Kidney (tissue), 14 donors: Measurements from ENCODE around the gene U2AF1L4. TPM values are rescaled to one million over a fixed set of nuclear protein-coding genes. Genes with fewer than 3 reads are reported as not detected.

Experiments used
- DNase-seq, 5 donors: peaks; one replicate each; pipeline ENCODE4 v3.0.0-alpha.2; 2013 to 2020
- FAIRE-seq: peaks from 2 replicates; lab custom pipeline; 2012; peaks lifted over from hg19 to GRCh38; lab: Jason Lieb, UNC
- H3K27ac ChIP-seq, 2 donors: one replicate each; pipeline ENCODE4 v1.7.0; 2013; ENCODE audit warnings: low read depth in 2 of 2, low read length in 2 of 2, inconsistent platforms in 1 of 2
- H3K27me3 ChIP-seq: one replicate; pipeline ENCODE4 v1.7.1; 2013; ENCODE audit warnings: low read length, inconsistent platforms; ENCODE audit not compliant: control insufficient read depth, insufficient read depth
- H3K36me3 ChIP-seq, 3 donors: one replicate each; pipeline versions ENCODE4 v1.7.0 to v1.7.1; 2013; ENCODE audit warnings: low read length in 3 of 3, control low read depth in 1 of 3, inconsistent platforms in 1 of 3; ENCODE audit not compliant: insufficient read depth in 3 of 3, control insufficient read depth in 2 of 3
- H3K4me1 ChIP-seq, 3 donors: one replicate each; pipeline versions ENCODE4 v1.7.0 to v1.7.1; 2013; ENCODE audit warnings: low read length in 3 of 3, inconsistent platforms in 1 of 3, low read depth in 1 of 3; ENCODE audit not compliant: control insufficient read depth in 2 of 3, insufficient read depth in 2 of 3
- H3K4me3 ChIP-seq, 3 donors: one replicate each; pipeline versions ENCODE4 v1.7.0 to v1.8.1; 2013; ENCODE audit warnings: low read length in 3 of 3, control low read depth in 1 of 3, inconsistent platforms in 1 of 3
- H3K9ac ChIP-seq, 3 donors: one replicate each; pipeline versions ENCODE4 v1.7.0 to v1.7.1; 2013; ENCODE audit warnings: low read length in 3 of 3, control low read depth in 1 of 3, inconsistent platforms in 1 of 3
- H3K9me3 ChIP-seq, 3 donors: one replicate each; pipeline versions ENCODE4 v1.7.0 to v1.7.1; 2013; ENCODE audit warnings: low read length in 3 of 3, control low read depth in 1 of 3, inconsistent platforms in 1 of 3; ENCODE audit not compliant: control insufficient read depth in 2 of 3, insufficient read depth in 1 of 3
- CTCF ChIP-seq: IDR thresholded peaks from 3 replicates; pipeline ENCODE4 v1.5.1; 2012; ENCODE audit warnings: mild to moderate bottlenecking, moderate library complexity, borderline replicate concordance; ENCODE audit not compliant: insufficient read depth; ENCODE audit errors: extremely low read depth
- intact Hi-C: fragments of 100-400 bp; cut with DNase I; formaldehyde crosslinking; loops from one replicate; pipeline ENCODE4 v1.11.1; 2022
- polyA plus RNA-seq: library from polyadenylated mRNA; stranded (reverse); fragments of 350-450 nt; fragmentation: Illumina TruSeq; extraction: RNeasy Lipid Tissue Mini Kit (QIAGEN cat#74804); gene quantifications from one replicate; pipeline ENCODE4 v1.2.3, GENCODE V29; 2014; ENCODE audit warnings: low read depth, low replicate concordance; ENCODE audit not compliant: insufficient read depth
- total RNA-seq: library from RNA; stranded (reverse); fragmentation: NEBNext Ultra II Directional; extraction: Animal tissue kit (Norgen Biotek cat#: 25700); gene quantifications from one replicate; pipeline ENCODE4 v1.2.1, GENCODE V29; 2021
- donor health status: control.
- donor health status: control.
- donor health status: control.
- donor health status: control.
- donor health status: control.
- donor health status: DM: yes; HTN: yes; CAD: no.
- donor health status: Normal renal cell carcinoma (clear cell type).

The U2AF1L4 gene
- total and polyA plus RNA-seq, 2 donors from 2014 or later: 27.4 to 47.7 TPM

- Histone ChIP-seq H3K9ac (no peak overlapping the region), H3K4me1 (peaks cover 0 to 7% (median 0%) of the 10 kb centered on the region in 3 donors), H3K27ac (no peak overlapping the region), H3K9me3 (no peaks in the 10 kb centered on the region), H3K27me3 (no peaks in the 10 kb centered on the region), H3K36me3 (no peaks in the 10 kb centered on the region), H3K4me3 (no peak overlapping the region)
- intact Hi-C loops: no loop called here
- FAIRE-seq: no peak
- TF ChIP-seq CTCF: no peak
- DNase-seq: no peak
These were observed 32.4 kb downstream of the U2AF1L4 start for GRCh38 chr19:35712567-35713505.

- Histone ChIP-seq H3K4me1 (peaks cover 0 to 5% (median 0%) of the 10 kb centered on the region in 3 donors), H3K36me3 (no peaks in the 10 kb centered on the region), H3K27me3 (no peaks in the 10 kb centered on the region), H3K9me3 (no peaks in the 10 kb centered on the region), H3K27ac (no peak overlapping the region), H3K9ac (no peak overlapping the region), H3K4me3 (no peak overlapping the region)
- TF ChIP-seq CTCF: no peak
- DNase-seq: no peak
- no peak for FAIRE-seq
- intact Hi-C loops: no loop called here
These were observed 34.2 kb downstream of the U2AF1L4 start for GRCh38 chr19:35710784-35711723.

- TF ChIP-seq CTCF: no peak
- Histone ChIP-seq H3K36me3 (no peaks in the 10 kb centered on the region), H3K27me3 (no peaks in the 10 kb centered on the region), H3K4me3 (no peak overlapping the region), H3K27ac (no peak overlapping the region), H3K9ac (no peak overlapping the region), H3K9me3 (no peaks in the 10 kb centered on the region), H3K4me1 (no peaks in the 10 kb centered on the region)
- FAIRE-seq: no peak
- intact Hi-C loops: no loop called here
- peak in 1 of 5 donors; percentile 25 for DNase-seq
These were observed 36.8 kb downstream of the U2AF1L4 start for GRCh38 chr19:35708391-35708790.
